Panc1 (cell line): ENCODE data around the gene HDGFL2. TPM values are rescaled to one million over a fixed set of nuclear protein-coding genes. Genes with fewer than 3 reads are reported as not detected.

Experiments used
- ATAC-seq: fragments of 200-7000 bp; cut with Tn5 transposase; 2 replicates; pipeline ENCODE4 v1.9.1; 2020; ENCODE audit warnings: mild to moderate bottlenecking, moderate library complexity
- BruUV-seq: library from RNA; stranded (reverse); fragments of 400-500 nt; replicated peaks from 2 replicates; lab custom pipeline; 2021; lab: Mats Ljungman, UMichigan
- CTCF ChIA-PET: fragments of 300-600 bp; sonication (Branson Sonifier 250); formaldehyde crosslinking; loops from one replicate; lab custom pipeline; 2022; ENCODE audit warnings: antibody characterized with exemption; lab: Charles Lee
- POLR2A ChIA-PET: fragments of 300-600 bp; sonication (Branson Sonifier 250); formaldehyde crosslinking; loops from one replicate; lab custom pipeline; 2022; ENCODE audit warnings: antibody characterized with exemption; lab: Charles Lee
- DNase-seq: peaks from one replicate; pipeline ENCODE4 v3.0.0-alpha.2; 2010; ENCODE audit warnings: low read depth, low spot score
- H3K27ac ChIP-seq: 2 replicates; pipeline ENCODE4 v1.5.1; 2011; ENCODE audit warnings: mild to moderate bottlenecking, low read length, inconsistent platforms
- H3K27me3 ChIP-seq: fragments of 200-500 bp; sonication (Bioruptor generic); 2 replicates; pipeline ENCODE4 v1.6.0; 2014; ENCODE audit warnings: low read length, inconsistent platforms; ENCODE audit not compliant: control insufficient read depth, insufficient read depth
- H3K36me3 ChIP-seq: fragments of 200-500 bp; sonication (Bioruptor generic); 2 replicates; pipeline ENCODE4 v1.5.1; 2014; ENCODE audit warnings: inconsistent platforms, mild to moderate bottlenecking, low read length, moderate library complexity; ENCODE audit not compliant: control insufficient read depth, insufficient read depth
- H3K4me1 ChIP-seq: 2 replicates; pipeline ENCODE4 v1.5.1; 2011; ENCODE audit warnings: inconsistent platforms, mild to moderate bottlenecking, low read length, moderate library complexity; ENCODE audit not compliant: control insufficient read depth, insufficient read depth
- H3K4me3 ChIP-seq, 2 experiments: 2 replicates each; pipeline ENCODE4 v1.5.1; 2011 to 2012; ENCODE audit warnings: low read depth in 2 of 2, low read length in 2 of 2, mild to moderate bottlenecking in 2 of 2, inconsistent platforms in 1 of 2, moderate library complexity in 1 of 2
- H3K9me3 ChIP-seq: fragments of 200-500 bp; sonication (Bioruptor generic); 2 replicates; pipeline ENCODE4 v1.5.1; 2014; ENCODE audit warnings: low read depth, mild to moderate bottlenecking, inconsistent platforms, low read length, moderate library complexity; ENCODE audit not compliant: control insufficient read depth, insufficient read depth
- POLR2AphosphoS5 ChIP-seq: IDR thresholded peaks from 2 replicates; pipeline ENCODE4 v1.6.1; 2012; ENCODE audit warnings: mild to moderate bottlenecking, low read depth, low read length, moderate library complexity
- REST ChIP-seq, 2 experiments: IDR thresholded peaks; 2 replicates each; pipeline ENCODE4 v1.6.1; 2011 to 2012; ENCODE audit warnings: low read depth in 2 of 2, control low read depth in 1 of 2, low read length in 1 of 2, mild to moderate bottlenecking in 1 of 2, moderate library complexity in 1 of 2; ENCODE audit not compliant: insufficient read depth in 1 of 2
- SIN3A ChIP-seq: IDR thresholded peaks from 2 replicates; pipeline ENCODE4 v1.6.1; 2012; ENCODE audit warnings: low read depth, mild to moderate bottlenecking, low read length, moderate library complexity, borderline replicate concordance; ENCODE audit not compliant: insufficient read depth
- TCF7L2 ChIP-seq: IDR thresholded peaks from 2 replicates; pipeline ENCODE4 v1.6.1; 2011; ENCODE audit warnings: mild to moderate bottlenecking, low read depth, low read length, inconsistent platforms
- in situ Hi-C: cut with HindIII; loops from 2 replicates; pipeline ENCODE4 v1.10.0; 2016; ENCODE audit warnings: low sequenced_read_pairs, low pct_unique_long_range_greater_than_20kb
- intact Hi-C: fragments of 100-400 bp; cut with micrococcal nuclease; formaldehyde crosslinking; loops from one replicate; pipeline ENCODE4 v1.10.0; 2022; ENCODE audit not compliant: unreplicated experiment
- total RNA-seq: library from RNA; stranded (reverse); gene quantifications from one replicate; pipeline ENCODE4 v1.2.1, GENCODE V29; 2021; ENCODE audit not compliant: unreplicated experiment
- TF ChIP-seq, protein P1 (sequence below): fragments of 450-650 bp; IDR thresholded peaks from 2 replicates; pipeline ENCODE4 v1.5.1; 2017; ENCODE audit warnings: mild to moderate bottlenecking

The HDGFL2 gene
- total RNA-seq, 1 experiment from 2014 or later, result 56.9 TPM

DNA sequence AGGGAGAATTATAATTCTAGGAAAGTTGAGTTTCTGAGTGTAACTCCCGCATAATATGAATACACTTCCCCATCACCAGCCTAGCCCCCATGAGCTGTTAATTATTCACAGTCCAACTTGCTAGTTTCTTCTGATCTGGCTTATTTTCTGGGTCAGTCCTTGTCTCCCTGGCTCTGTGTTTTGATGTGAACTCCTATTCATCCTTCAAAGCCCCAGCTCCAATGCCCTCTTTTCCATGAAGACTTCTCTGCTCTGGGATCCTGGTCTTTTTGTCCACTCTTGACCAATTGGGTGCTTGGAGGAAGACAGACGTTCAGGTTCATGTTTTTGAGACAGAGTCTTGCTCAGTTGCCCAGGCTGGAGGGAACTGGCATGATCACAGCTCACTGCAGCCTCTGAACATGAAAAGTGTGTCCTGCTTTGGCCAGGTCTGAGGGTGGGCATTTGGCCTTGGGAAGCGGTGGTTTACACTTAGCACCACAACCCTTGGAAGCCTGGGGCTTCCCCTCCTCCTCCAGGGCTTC, 67.1 kb downstream of the HDGFL2 start:
- no peak overlapping the region for H3K27ac ChIP-seq
- H3K27me3 ChIP-seq, result no peaks in the 10 kb centered on the region
- no peak for DNase-seq
- in situ Hi-C loops, result no loop called here
- no TSS peak for BruUV-seq
- H3K9me3 ChIP-seq, result no peaks in the 10 kb centered on the region
- TF ChIP-seq, protein P1, sequence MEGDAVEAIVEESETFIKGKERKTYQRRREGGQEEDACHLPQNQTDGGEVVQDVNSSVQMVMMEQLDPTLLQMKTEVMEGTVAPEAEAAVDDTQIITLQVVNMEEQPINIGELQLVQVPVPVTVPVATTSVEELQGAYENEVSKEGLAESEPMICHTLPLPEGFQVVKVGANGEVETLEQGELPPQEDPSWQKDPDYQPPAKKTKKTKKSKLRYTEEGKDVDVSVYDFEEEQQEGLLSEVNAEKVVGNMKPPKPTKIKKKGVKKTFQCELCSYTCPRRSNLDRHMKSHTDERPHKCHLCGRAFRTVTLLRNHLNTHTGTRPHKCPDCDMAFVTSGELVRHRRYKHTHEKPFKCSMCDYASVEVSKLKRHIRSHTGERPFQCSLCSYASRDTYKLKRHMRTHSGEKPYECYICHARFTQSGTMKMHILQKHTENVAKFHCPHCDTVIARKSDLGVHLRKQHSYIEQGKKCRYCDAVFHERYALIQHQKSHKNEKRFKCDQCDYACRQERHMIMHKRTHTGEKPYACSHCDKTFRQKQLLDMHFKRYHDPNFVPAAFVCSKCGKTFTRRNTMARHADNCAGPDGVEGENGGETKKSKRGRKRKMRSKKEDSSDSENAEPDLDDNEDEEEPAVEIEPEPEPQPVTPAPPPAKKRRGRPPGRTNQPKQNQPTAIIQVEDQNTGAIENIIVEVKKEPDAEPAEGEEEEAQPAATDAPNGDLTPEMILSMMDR, result no peak
- TF ChIP-seq SIN3A (no peak), POLR2AphosphoS5 (no peak), REST (IDR thresholded peaks at IDR 0.05; ENCODE audit: insufficient read depth in 1 of 2, low read depth in 2 of 2, low read length in 1 of 2) (no peak), TCF7L2 (no peak)
- no peak for ATAC-seq
- intact Hi-C loops, result no loop called here
- CTCF ChIA-PET, result no interaction called here
- H3K36me3 ChIP-seq, result no peaks in the 10 kb centered on the region
- H3K4me1 ChIP-seq, result peaks cover 5% of the 10 kb centered on the region; the same call in 1 of the 2 replicates
- H3K4me3 ChIP-seq, result no peak overlapping the region
- POLR2A ChIA-PET, result no interaction called here

GRCh38 chr19:4539693-4540581, 67.8 kb downstream of the HDGFL2 start, which contains the start of gene LRG1:
TSS of gene LRG1 (minus strand) at chr19:4540036. CDS start at chr19:4540013, 23 bp downstream.
- Histone ChIP-seq H3K9me3 (no peaks in the 10 kb centered on the region), H3K27ac (no peak within 1 kb of the TSS), H3K4me1 (peaks cover 5% of the 10 kb centered on the region; the same call in 1 of the 2 replicates), H3K36me3 (no peaks in the 10 kb centered on the region), H3K27me3 (no peaks in the 10 kb centered on the region), H3K4me3 (no peak within 1 kb of the TSS)
- BruUV-seq, result no TSS peak
- in situ Hi-C loops (no loop called here), intact Hi-C loops (no loop called here)
- ChIA-PET CTCF (interaction anchor here (0.6 kb wide), 1 partner anchor 252 kb away, joined by 4 read pairs; the partner anchor contains the start of gene FEM1A), POLR2A (interaction anchor here (0.5 kb wide), 1 partner anchor 121 kb away, joined by 5 read pairs; no protein-coding TSS in a partner anchor)
- TF ChIP-seq TCF7L2 (no peak), SIN3A (no peak)
- TF ChIP-seq, protein P1, result no peak
- DNase-seq (no peak), ATAC-seq (no peak)
